K562 (cell line): ENCODE data around the gene SURF4. TPM values are rescaled to one million over a fixed set of nuclear protein-coding genes. Genes with fewer than 3 reads are reported as not detected.

ENCODE experiments used
- ADNP ChIP-seq: fragments of 200-800 bp; sonication (Bioruptor generic); IDR thresholded peaks from 2 replicates; pipeline ENCODE4 v1.6.1; 2016; ENCODE audit warnings: missing genetic modification characterization, missing compliant biosample characterization
- CBX1 ChIP-seq: sonication (generic); IDR thresholded peaks from 2 replicates; pipeline ENCODE4 v1.6.1; 2016; ENCODE audit warnings: antibody characterized with exemption, low read depth, mild to moderate bottlenecking
- CREB3L1 ChIP-seq: fragments of 450-650 bp; IDR thresholded peaks from 2 replicates; pipeline ENCODE4 v1.6.1; 2014; ENCODE audit warnings: low read depth, mild to moderate bottlenecking, moderate library complexity, borderline replicate concordance
- DNMT1 ChIP-seq: fragments of 450-650 bp; IDR thresholded peaks from 2 replicates; pipeline ENCODE4 v1.6.1; 2016; ENCODE audit warnings: antibody characterized with exemption, mild to moderate bottlenecking
- MAFG ChIP-seq: fragments of 450-650 bp; conservative IDR thresholded peaks from 2 replicates; pipeline ENCODE4 v1.6.1; 2016; ENCODE audit warnings: missing genetic modification characterization, missing compliant biosample characterization
- MCM7 ChIP-seq, 2 experiments: fragments of 450-650 bp; IDR thresholded peaks; 2 replicates each; pipeline ENCODE4 v1.6.1; 2016 to 2018
- MTF1 ChIP-seq: fragments of 250-450 bp; sonication (Bioruptor Pico); IDR thresholded peaks from 2 replicates; pipeline ENCODE4 v1.9.0; 2021; ENCODE audit warnings: moderate library complexity, mild to moderate bottlenecking, inconsistent platforms, borderline replicate concordance
- SIN3A ChIP-seq, 2 experiments: fragments of 150-350 bp in 1 of 2; IDR thresholded peaks; 2 replicates each; pipeline ENCODE4 v1.6.1; 2011 to 2016; ENCODE audit warnings: borderline replicate concordance in 2 of 2, low read depth in 2 of 2, low read length in 2 of 2, mild to moderate bottlenecking in 2 of 2, moderate library complexity in 2 of 2; ENCODE audit not compliant: control insufficient read depth in 1 of 2
- SMARCA4 ChIP-seq: fragments of 450-650 bp; IDR thresholded peaks from 2 replicates; pipeline ENCODE4 v1.6.1; 2016
- TCF3 ChIP-seq: sonication (generic); formaldehyde crosslinking; IDR thresholded peaks from 2 replicates; pipeline ENCODE4 v1.4.0; 2020; ENCODE audit warnings: mild to moderate bottlenecking, missing genetic modification reagents
- ZNF407 ChIP-seq: fragments of 450-650 bp; IDR thresholded peaks from 2 replicates; pipeline ENCODE4 v1.6.1; 2016; ENCODE audit warnings: low read depth
- ZNF518B ChIP-seq: fragments of 250-450 bp; sonication (Bioruptor Pico); IDR thresholded peaks from 2 replicates; pipeline ENCODE4 v1.5.0; 2021; ENCODE audit warnings: mild to moderate bottlenecking, moderate library complexity
- ZNF76 ChIP-seq: fragments of 250-450 bp; sonication (Bioruptor Pico); IDR thresholded peaks from 2 replicates; pipeline ENCODE4 v1.4.0; 2020; ENCODE audit warnings: mild to moderate bottlenecking, moderate library complexity, borderline replicate concordance
- ZNF77 ChIP-seq: fragments of 250-450 bp; sonication (Bioruptor Pico); IDR thresholded peaks from 2 replicates; pipeline ENCODE4 v1.5.0; 2020
- polyA plus RNA-seq, 8 experiments: library from polyadenylated mRNA; depleted of rRNA in 4 of 8; stranded (reverse) in 5 of 8; unstranded in 3 of 8; fragments of >200 nt; fragmentation: Nextera tagmentation in 2 of 8; fragmentation: Illumina TruSeq in 1 of 8; extraction: Ambion mirVana in 2 of 8; extraction: Trizol in 1 of 8; gene quantifications; 2 replicates each; pipeline versions ENCODE4 v1.2.1 to v1.2.3, GENCODE V29; 2011 to 2014; ENCODE audit warnings: inconsistent platforms in 1 of 8, missing spikeins in 1 of 8
- total RNA-seq, 7 experiments: library from RNA; depleted of rRNA in 6 of 7; stranded (reverse); fragments of >200 nt in 6 of 7; fragmentation: Illumina TruSeq in 2 of 7; extraction: Trizol in 2 of 7; gene quantifications; 2 replicates each; pipeline versions ENCODE4 v1.2.1 to v1.2.3, GENCODE V29; 2011 to 2021; ENCODE audit warnings: low replicate concordance in 1 of 7

Gene SURF4
- total and polyA plus RNA-seq, 9 of the 15 experiments (the other 6 are each of a cell fraction or from before 2014, with no cell fraction given): 8.4 to 176 (median 130) TPM

GRCh38 chr9:133375724-133376654, at the start of gene SURF4, which contains the start of gene STKLD1 (continued):
- no peak for TF ChIP-seq ZNF518B (CRISPR knock-in tag)
- TF ChIP-seq MAFG (tag): no peak
- TF ChIP-seq DNMT1: no peak
- TF ChIP-seq MCM7 (IDR thresholded peaks at IDR 0.05): no peak
- no peak for TF ChIP-seq ADNP (tag)
- peak; percentile 46 to 56; a peak in 2 of 4 replicates for TF ChIP-seq SIN3A (IDR thresholded peaks at IDR 0.05; ENCODE audit: borderline replicate concordance in 2 of 2, control insufficient read depth in 1 of 2, low read depth in 2 of 2, low read length in 2 of 2)
- TF ChIP-seq CBX1: peak; percentile 14; the same call in 1 of the 2 replicates
- TF ChIP-seq SMARCA4: no peak
- TF ChIP-seq ZNF76 (CRISPR knock-in tag): no peak
- TF ChIP-seq CREB3L1: peak; percentile 100
- TF ChIP-seq MTF1 (CRISPR knock-in tag): no peak
- TF ChIP-seq ZNF77 (CRISPR knock-in tag): no peak
- no peak for TF ChIP-seq ZNF407
- 0 out of 2 replicates have a peak, but pooled peaks have one; percentile 6 for TF ChIP-seq TCF3 (CRISPR knock-in tag)
